ENCODE data around the gene CNIH1.

DNA sequence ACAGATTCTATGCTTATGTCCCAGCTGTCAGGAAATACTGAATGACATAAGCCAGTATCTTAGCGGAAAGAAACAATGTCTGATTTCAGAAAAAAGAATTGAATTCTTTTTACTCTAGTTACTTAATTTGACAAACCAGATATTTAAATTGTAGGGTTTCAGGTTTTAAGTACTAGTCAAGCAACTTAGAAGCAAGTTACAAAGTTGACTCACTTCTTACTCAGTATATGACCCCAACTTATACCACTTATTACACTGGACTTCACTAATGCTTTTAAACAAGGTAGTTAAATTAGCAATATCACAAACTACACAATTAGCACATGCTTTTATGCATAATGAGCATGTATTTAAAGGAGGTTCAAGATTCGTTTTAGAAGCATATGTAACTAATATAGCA lies 40.5 kb upstream of the CNIH1 start:
- no peak for TF ChIP-seq POLR2A (IDR thresholded peaks at IDR 0.05)
- no peak for TF ChIP-seq POLR2AphosphoS5 (IDR thresholded peaks at IDR 0.05)
